Peyer's patch (tissue), 4 donors: Measurements from ENCODE around the gene PLS1. TPM values are rescaled to one million over a fixed set of nuclear protein-coding genes. Genes with fewer than 3 reads are reported as not detected.

Source experiments
- DNase-seq, 3 donors: peaks; one replicate each; pipeline ENCODE4 v3.0.0-alpha.2; 2017 to 2019
- H3K27ac ChIP-seq, 4 donors: fragments of 200-600 bp; sonication (generic); one replicate each; pipeline ENCODE4 v1.5.1; 2016 to 2019
- H3K27me3 ChIP-seq, 2 donors: fragments of 200-600 bp; sonication (generic); one replicate each; pipeline ENCODE4 v1.5.1; 2019
- H3K36me3 ChIP-seq, 3 donors: fragments of 200-600 bp; sonication (generic); one replicate each; pipeline ENCODE4 v1.5.1; 2016 to 2019
- H3K4me1 ChIP-seq, 4 donors: fragments of 200-600 bp; sonication (generic); one replicate each; pipeline ENCODE4 v1.5.1; 2016 to 2019
- H3K4me3 ChIP-seq, 4 donors: fragments of 200-600 bp; sonication (generic); 1 replicate in 3 of 4; 2 replicates in 1 of 4; pipeline ENCODE4 v1.5.1; 2016 to 2019; ENCODE audit warnings: mild to moderate bottlenecking in 1 of 4
- H3K9me3 ChIP-seq, 4 donors: fragments of 200-600 bp; sonication (generic); one replicate each; pipeline ENCODE4 v1.5.1; 2016 to 2019; ENCODE audit warnings: mild to moderate bottlenecking in 1 of 4
- CTCF ChIP-seq, 6 experiments: fragments of 450-650 bp in 4 of 6; fragments of 200-600 bp in 2 of 6; sonication (generic) in 1 of 6; IDR thresholded peaks; one replicate each; pipeline ENCODE4 v1.5.1; 2017 to 2019; ENCODE audit warnings: antibody characterized with exemption in 6 of 6, mild to moderate bottlenecking in 3 of 6, moderate library complexity in 1 of 6
- POLR2A ChIP-seq, 2 donors: fragments of 450-650 bp; IDR thresholded peaks; one replicate each; pipeline ENCODE4 v1.5.1; 2017; ENCODE audit warnings: antibody characterized with exemption in 2 of 2, mild to moderate bottlenecking in 2 of 2, moderate library complexity in 2 of 2
- total RNA-seq, 4 donors: library from RNA; depleted of rRNA; stranded (reverse); fragments of >200 nt; gene quantifications; one replicate each; pipeline ENCODE4 v1.1.0, GENCODE V29; 2016

PLS1 gene
- total RNA-seq, 4 donors from 2014 or later = 48.7 to 661 (median 328) TPM

- H3K27ac ChIP-seq = no peak overlapping the region
- H3K27me3 ChIP-seq = no peaks in the 10 kb centered on the region
- TF ChIP-seq CTCF (IDR thresholded peaks at IDR 0.05) (no peak), POLR2A (IDR thresholded peaks at IDR 0.05) (no peak)
- no peaks in the 10 kb centered on the region for H3K36me3 ChIP-seq
- no peaks in the 10 kb centered on the region for H3K9me3 ChIP-seq
- DNase-seq = no peak
- no peaks in the 10 kb centered on the region for H3K4me1 ChIP-seq
- no peak overlapping the region for H3K4me3 ChIP-seq
Measured at GRCh38 chr3:142628801-142629200, 32.6 kb downstream of the PLS1 start.

- H3K27ac ChIP-seq = no peak overlapping the region
Measured at GRCh38 chr3:142633073-142633472, 36.9 kb downstream of the PLS1 start.

GRCh38 chr3:142636050-142636449 lies 39.9 kb downstream of the PLS1 start:
- no peak for DNase-seq
- no peaks in the 10 kb centered on the region for H3K36me3 ChIP-seq
- H3K4me3 ChIP-seq = no peak overlapping the region
- no peak overlapping the region for H3K27ac ChIP-seq
- H3K27me3 ChIP-seq = no peaks in the 10 kb centered on the region
- no peaks in the 10 kb centered on the region for H3K9me3 ChIP-seq
- H3K4me1 ChIP-seq = no peaks in the 10 kb centered on the region
- TF ChIP-seq POLR2A (IDR thresholded peaks at IDR 0.05) (no peak), CTCF (IDR thresholded peaks at IDR 0.05) (no peak)

More at GRCh38 chr3:142633073-142633472, 36.9 kb downstream of the PLS1 start:
- Histone ChIP-seq H3K4me1 (no peaks in the 10 kb centered on the region), H3K27me3 (no peaks in the 10 kb centered on the region), H3K36me3 (no peaks in the 10 kb centered on the region), H3K4me3 (no peak overlapping the region), H3K9me3 (no peaks in the 10 kb centered on the region)
- TF ChIP-seq CTCF (IDR thresholded peaks at IDR 0.05) (no peak), POLR2A (IDR thresholded peaks at IDR 0.05) (no peak)
- DNase-seq = no peak

- Histone ChIP-seq H3K9me3 (no peaks in the 10 kb centered on the region), H3K4me3 (no peak overlapping the region), H3K27me3 (no peaks in the 10 kb centered on the region), H3K4me1 (no peaks in the 10 kb centered on the region), H3K27ac (no peak overlapping the region), H3K36me3 (no peaks in the 10 kb centered on the region)
- DNase-seq = no peak
- TF ChIP-seq POLR2A (IDR thresholded peaks at IDR 0.05) (no peak), CTCF (IDR thresholded peaks at IDR 0.05) (no peak)
Measured at GRCh38 chr3:142636664-142637063, 40.5 kb downstream of the PLS1 start.

- TF ChIP-seq POLR2A (IDR thresholded peaks at IDR 0.05) (no peak), CTCF (IDR thresholded peaks at IDR 0.05) (no peak)
- Histone ChIP-seq H3K27ac (no peak overlapping the region), H3K9me3 (no peaks in the 10 kb centered on the region)
Measured at GRCh38 chr3:142638291-142638690, 42.1 kb downstream of the PLS1 start.

GRCh38 chr3:142641504-142641903 lies 45.3 kb downstream of the PLS1 start:
- TF ChIP-seq POLR2A (IDR thresholded peaks at IDR 0.05) = no peak
- TF ChIP-seq CTCF (IDR thresholded peaks at IDR 0.05) = no peak
- Histone ChIP-seq H3K27ac (no peak overlapping the region), H3K27me3 (no peaks in the 10 kb centered on the region), H3K9me3 (no peaks in the 10 kb centered on the region), H3K4me3 (no peak overlapping the region), H3K36me3 (peaks cover 0 to 7% (median 0%) of the 10 kb centered on the region in 3 donors), H3K4me1 (peaks cover 0 to 20% (median 0%) of the 10 kb centered on the region in 4 donors)
- DNase-seq = no peak

More at GRCh38 chr3:142638291-142638690, 42.1 kb downstream of the PLS1 start:
- H3K4me3 ChIP-seq = no peak overlapping the region
- no peaks in the 10 kb centered on the region for H3K36me3 ChIP-seq
- no peak for DNase-seq
- H3K27me3 ChIP-seq = no peaks in the 10 kb centered on the region
- H3K4me1 ChIP-seq = peaks cover 0 to 6% (median 0%) of the 10 kb centered on the region in 4 donors
